SH-SY5Y (cell line): Measurements from ENCODE around the gene CACNA2D2.

Experiments used
- GATA2 ChIP-seq: IDR thresholded peaks from 2 replicates; pipeline ENCODE4 v1.6.1; 2011; ENCODE audit warnings: mild to moderate bottlenecking, low read depth, low read length
- GATA3 ChIP-seq: IDR thresholded peaks from 2 replicates; pipeline ENCODE4 v1.6.1; 2011; ENCODE audit warnings: low read depth, mild to moderate bottlenecking, low read length, moderate library complexity

DNA sequence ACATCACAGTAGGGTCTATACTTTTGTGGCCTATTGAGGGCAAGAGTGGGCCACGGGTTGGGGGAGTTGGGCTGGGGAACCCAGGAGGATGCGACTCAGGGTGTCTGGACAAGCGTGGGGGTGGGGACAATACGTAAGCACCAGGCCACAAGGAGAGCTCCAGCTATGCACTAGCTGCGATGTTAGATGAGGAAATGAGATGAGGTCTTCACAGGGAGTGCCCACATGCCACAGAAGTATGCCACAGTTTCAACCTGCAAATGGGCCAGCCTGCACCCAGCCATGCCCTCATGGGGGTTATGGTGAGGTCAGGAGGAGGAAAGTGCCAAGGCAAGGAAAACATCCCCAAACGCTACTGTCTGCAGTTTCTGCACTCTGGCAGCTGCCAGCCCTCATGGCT lies 30.5 kb downstream of the CACNA2D2 start:
- TF ChIP-seq GATA2 (no peak), GATA3 (no peak)
